HCT116 (cell line): ENCODE results near the gene ABCG1. TPM values are rescaled to one million over a fixed set of nuclear protein-coding genes. Genes with fewer than 3 reads are reported as not detected.

Experiments used
- ATAC-seq: fragments of 200-7000 bp; cut with Tn5 transposase; 2 replicates; pipeline ENCODE4 v1.9.1; 2020; ENCODE audit warnings: mild to moderate bottlenecking, moderate library complexity
- BruUV-seq: library from RNA; stranded (reverse); fragments of 400-500 nt; replicated peaks from 2 replicates; lab custom pipeline; 2021; lab: Mats Ljungman, UMichigan
- CTCF ChIA-PET: fragments of 300-600 bp; sonication (Branson Sonifier 250); formaldehyde crosslinking; loops from one replicate; lab custom pipeline; 2021; ENCODE audit warnings: antibody characterized with exemption; lab: Charles Lee
- POLR2A ChIA-PET: fragments of 300-600, 350-600 bp; sonication (Branson Sonifier 250); formaldehyde crosslinking; loops from one replicate; lab custom pipeline; 2021; ENCODE audit warnings: antibody characterized with exemption; lab: Charles Lee
- RAD21 ChIA-PET, 2 experiments: fragments of 300-600 bp; sonication (Branson Sonifier 250); formaldehyde crosslinking; loops; one replicate each; lab custom pipeline; 2023; ENCODE audit warnings: low total read pairs in 2 of 2; ENCODE audit not compliant: uncharacterized antibody in 2 of 2, unreplicated experiment in 2 of 2, low non-redundant PET in 1 of 2; lab: Charles Lee
- DNase-seq: peaks from one replicate; pipeline ENCODE4 v3.0.0-alpha.2; 2010; ENCODE audit warnings: low read depth, low spot score
- H2AFZ ChIP-seq: fragments of 200-600 bp; shearing (Covaris generic), sonication (generic); 2 replicates; pipeline ENCODE4 v1.6.1; 2017; ENCODE audit warnings: low read depth, mixed run types, mixed read lengths, antibody characterized with exemption, low read length; ENCODE audit not compliant: poor library complexity, severe bottlenecking
- H3K27ac ChIP-seq: 2 replicates; pipeline ENCODE4 v1.5.1; 2012; ENCODE audit warnings: low read depth, low read length
- H3K27me3 ChIP-seq: fragments of 200-600 bp; sonication (generic); 2 replicates; pipeline ENCODE4 v1.6.1; 2016; ENCODE audit warnings: mixed run types, low read length, mixed read lengths; ENCODE audit not compliant: insufficient read depth
- H3K36me3 ChIP-seq, 2 experiments: fragments of 200-500 bp in 1 of 2; fragments of 200-600 bp in 1 of 2; sonication (Bioruptor generic) in 1 of 2; sonication (generic) in 1 of 2; 2 replicates each; pipeline versions ENCODE4 v1.5.1 to v1.6.1; 2014 to 2016; ENCODE audit warnings: low read length in 2 of 2, inconsistent platforms in 1 of 2, mixed read lengths in 1 of 2, mixed run types in 1 of 2; ENCODE audit not compliant: insufficient read depth in 2 of 2, control insufficient read depth in 1 of 2
- H3K4me1 ChIP-seq, 2 experiments: fragments of 200-600 bp in 1 of 2; sonication (generic) in 1 of 2; 2 replicates each; pipeline versions ENCODE4 v1.5.1 to v1.6.1; 2012 to 2017; ENCODE audit warnings: low read length in 2 of 2, inconsistent platforms in 1 of 2, mild to moderate bottlenecking in 1 of 2, mixed read lengths in 1 of 2, mixed run types in 1 of 2, moderate library complexity in 1 of 2; ENCODE audit not compliant: insufficient read depth in 2 of 2, control insufficient read depth in 1 of 2
- H3K4me2 ChIP-seq: fragments of 200-600 bp; sonication (generic); 2 replicates; pipeline ENCODE4 v1.6.1; 2017; ENCODE audit warnings: mixed run types, low read length, mixed read lengths
- H3K4me3 ChIP-seq, 2 experiments: fragments of 200-600 bp in 1 of 2; sonication (generic) in 1 of 2; replicated peaks in 1 of 2; 2 replicates each; pipeline ENCODE4 v1.5.1; 2011 to 2016; ENCODE audit warnings: low read length in 2 of 2, control low read depth in 1 of 2, low read depth in 1 of 2, mild to moderate bottlenecking in 1 of 2, mixed read lengths in 1 of 2, mixed run types in 1 of 2
- H3K79me2 ChIP-seq: fragments of 200-600 bp; sonication (generic); 2 replicates; pipeline ENCODE4 v1.6.1; 2017; ENCODE audit warnings: mild to moderate bottlenecking, mixed run types, low read length, moderate library complexity, mixed read lengths; ENCODE audit not compliant: insufficient read depth
- H3K9ac ChIP-seq: fragments of 200-600 bp; sonication (generic); 2 replicates; pipeline ENCODE4 v1.6.1; 2016; ENCODE audit warnings: low read length, mixed read lengths
- H3K9me2 ChIP-seq: fragments of 200-600 bp; sonication (generic), shearing (Covaris generic); 2 replicates; pipeline ENCODE4 v1.6.1; 2017; ENCODE audit warnings: mixed run types, mild to moderate bottlenecking, moderate library complexity; ENCODE audit not compliant: insufficient read depth
- H3K9me3 ChIP-seq, 2 experiments: fragments of 200-500 bp in 1 of 2; fragments of 200-600 bp in 1 of 2; sonication (Bioruptor generic) in 1 of 2; sonication (generic) in 1 of 2; 2 replicates each; pipeline ENCODE4 v1.6.1; 2014 to 2017; ENCODE audit warnings: low read length in 2 of 2, mixed read lengths in 2 of 2, inconsistent platforms in 1 of 2, low read depth in 1 of 2, mild to moderate bottlenecking in 1 of 2, mixed run types in 1 of 2, moderate library complexity in 1 of 2; ENCODE audit not compliant: control insufficient read depth in 1 of 2, insufficient read depth in 1 of 2
- H4K20me1 ChIP-seq: fragments of 200-600 bp; sonication (generic), shearing (Covaris generic); 2 replicates; pipeline ENCODE4 v1.6.1; 2017; ENCODE audit warnings: mixed run types, mild to moderate bottlenecking, moderate library complexity; ENCODE audit not compliant: insufficient read depth
- ATF3 ChIP-seq: IDR thresholded peaks from 2 replicates; pipeline ENCODE4 v1.6.1; 2012
- CBX3 ChIP-seq: IDR thresholded peaks from 2 replicates; pipeline ENCODE4 v1.6.1; 2012; ENCODE audit warnings: low read depth
- CEBPB ChIP-seq: IDR thresholded peaks from 2 replicates; pipeline ENCODE4 v1.6.1; 2012; ENCODE audit warnings: low read depth
- CTCF ChIP-seq, 3 experiments: fragments of 200-600 bp in 1 of 3; sonication (generic) in 1 of 3; IDR thresholded peaks in 2 of 3; conservative IDR thresholded peaks in 1 of 3; 2 replicates each; pipeline ENCODE4 v1.5.1; 2012 to 2017; ENCODE audit warnings: low read depth in 2 of 3, low read length in 2 of 3, antibody characterized with exemption in 1 of 3, borderline replicate concordance in 1 of 3, control low read depth in 1 of 3, mild to moderate bottlenecking in 1 of 3, mixed read lengths in 1 of 3, mixed run types in 1 of 3, moderate library complexity in 1 of 3; ENCODE audit not compliant: insufficient read depth in 1 of 3
- EGR1 ChIP-seq: IDR thresholded peaks from 2 replicates; pipeline ENCODE4 v1.6.1; 2012; ENCODE audit warnings: low read depth
- EZH2 ChIP-seq: fragments of 200-600 bp; sonication (generic); IDR thresholded peaks from 2 replicates; pipeline ENCODE4 v1.6.1; 2017; ENCODE audit warnings: antibody characterized with exemption, mixed run types
- EZH2phosphoT487 ChIP-seq: fragments of 200-600 bp; IDR thresholded peaks from 2 replicates; pipeline ENCODE4 v1.6.1; 2018; ENCODE audit warnings: antibody characterized with exemption, borderline replicate concordance
- FOSL1 ChIP-seq: IDR thresholded peaks from 2 replicates; pipeline ENCODE4 v1.6.1; 2012; ENCODE audit warnings: low read depth
- JUND ChIP-seq: IDR thresholded peaks from 2 replicates; pipeline ENCODE4 v1.6.1; 2012
- MAX ChIP-seq: IDR thresholded peaks from 2 replicates; pipeline ENCODE4 v1.6.1; 2012
- POLR2A ChIP-seq: IDR thresholded peaks from 2 replicates; pipeline ENCODE4 v1.7.0; 2011; ENCODE audit warnings: borderline replicate concordance; ENCODE audit not compliant: insufficient read depth, insufficient read length; ENCODE audit errors: extremely low read depth
- POLR2AphosphoS5 ChIP-seq: IDR thresholded peaks from 2 replicates; pipeline ENCODE4 v1.6.1; 2011; ENCODE audit warnings: mild to moderate bottlenecking, low read depth, low read length, moderate library complexity
- RAD21 ChIP-seq: IDR thresholded peaks from 2 replicates; pipeline ENCODE4 v1.6.1; 2012; ENCODE audit warnings: low read depth, mild to moderate bottlenecking
- REST ChIP-seq: IDR thresholded peaks from 2 replicates; pipeline ENCODE4 v1.6.1; 2012; ENCODE audit warnings: low read depth
- SIN3A ChIP-seq: IDR thresholded peaks from 2 replicates; pipeline ENCODE4 v1.6.1; 2012; ENCODE audit warnings: low read depth
- SP1 ChIP-seq: IDR thresholded peaks from 2 replicates; pipeline ENCODE4 v1.6.1; 2012; ENCODE audit warnings: low read depth
- SRF ChIP-seq: IDR thresholded peaks from 2 replicates; pipeline ENCODE4 v1.6.1; 2012; ENCODE audit warnings: low read depth
- TCF7L2 ChIP-seq: IDR thresholded peaks from 2 replicates; pipeline ENCODE4 v1.7.0; 2011; ENCODE audit warnings: borderline replicate concordance, inconsistent platforms; ENCODE audit not compliant: insufficient read depth, insufficient read length; ENCODE audit errors: extremely low read depth
- ZFX ChIP-seq: fragments of 450-650 bp; IDR thresholded peaks from 2 replicates; pipeline ENCODE4 v1.6.1; 2017
- intact Hi-C: fragments of 100-400 bp; cut with micrococcal nuclease; formaldehyde crosslinking; loops from 2 replicates; pipeline ENCODE4 v1.10.0; 2022
- total RNA-seq: library from RNA; stranded (reverse); gene quantifications from one replicate; pipeline ENCODE4 v1.2.1, GENCODE V29; 2021; ENCODE audit not compliant: unreplicated experiment

The ABCG1 gene
- total RNA-seq, 1 experiment from 2014 or later, result 1.6 TPM

GRCh38 chr21:42208801-42209490 lies 10.0 kb upstream of the ABCG1 start (continued):
- no peak for TF ChIP-seq TCF7L2
- TF ChIP-seq POLR2AphosphoS5, result no peak
- TF ChIP-seq RAD21, result no peak
- no peak for TF ChIP-seq JUND
- TF ChIP-seq EZH2phosphoT487, result no peak
- no peak for TF ChIP-seq SP1

GRCh38 chr21:42209801-42210479 lies 9.0 kb upstream of the ABCG1 start:
- ATAC-seq, result no peak
- CTCF ChIA-PET, result no interaction called here
- H3K27ac ChIP-seq, result no peak overlapping the region
- no peaks in the 10 kb centered on the region for H3K9me3 ChIP-seq
- no peaks in the 10 kb centered on the region for H3K36me3 ChIP-seq
- H4K20me1 ChIP-seq, result no peaks in the 10 kb centered on the region
- POLR2A ChIA-PET, result no interaction called here
- H3K9ac ChIP-seq, result no peak overlapping the region
- BruUV-seq, result no TSS peak
- TF ChIP-seq CEBPB (no peak), JUND (no peak), ZFX (no peak), TCF7L2 (no peak), EGR1 (no peak), REST (no peak), EZH2 (no peak), CBX3 (no peak), POLR2A (no peak), FOSL1 (no peak), ATF3 (no peak), SP1 (no peak), MAX (no peak), SRF (no peak), CTCF (IDR thresholded peaks at IDR 0.05 in 2 of 3, conservative IDR thresholded peaks at IDR 0.05 in 1 of 3; ENCODE audit: borderline replicate concordance in 1 of 3, insufficient read depth in 1 of 3, low read depth in 2 of 3, low read length in 2 of 3) (no peak), SIN3A (no peak), POLR2AphosphoS5 (no peak)
- no peak overlapping the region for H2AFZ ChIP-seq
- no peaks in the 10 kb centered on the region for H3K79me2 ChIP-seq
- no peaks in the 10 kb centered on the region for H3K4me1 ChIP-seq
- RAD21 ChIA-PET, result no interaction called here
- no peaks in the 10 kb centered on the region for H3K27me3 ChIP-seq
- DNase-seq, result no peak
- no peaks in the 10 kb centered on the region for H3K9me2 ChIP-seq
- intact Hi-C loops, result no loop called here
- no peak overlapping the region for H3K4me2 ChIP-seq
- H3K4me3 ChIP-seq, result no peak overlapping the region
